CD4-positive, alpha-beta T cell (primary cell): Measurements from ENCODE around the gene NCKAP5. TPM values are rescaled to one million over a fixed set of nuclear protein-coding genes. Genes with fewer than 3 reads are reported as not detected.

Experiments used
- ATAC-seq: fragments of 200-7000 bp; cut with Tn5 transposase; one replicate; pipeline ENCODE4 v1.10.0; 2022; ENCODE audit warnings: mild to moderate bottlenecking; ENCODE audit not compliant: poor library complexity
- CTCF ChIA-PET: fragments of 350-600 bp; sonication (Branson Sonifier 250); formaldehyde crosslinking; loops from one replicate; lab custom pipeline; 2021; ENCODE audit warnings: antibody characterized with exemption, inconsistent platforms; lab: Charles Lee
- POLR2A ChIA-PET: fragments of 350-600 bp; sonication (Branson Sonifier 250); formaldehyde crosslinking; loops from one replicate; lab custom pipeline; 2021; ENCODE audit warnings: antibody characterized with exemption, inconsistent platforms; lab: Charles Lee
- DNase-seq, 14 experiments: peaks; one replicate each; pipeline ENCODE4 v3.0.0-alpha.2; 2013 to 2020; ENCODE audit warnings: mixed read lengths in 2 of 14
- H3K27ac ChIP-seq, 2 donors: one replicate each; pipeline versions ENCODE4 v1.5.1 to v1.7.0; 2013; ENCODE audit warnings: low read length in 2 of 2, low read depth in 1 of 2, mild to moderate bottlenecking in 1 of 2
- H3K27me3 ChIP-seq, 2 experiments: 1 replicate in 1 of 2; 2 replicates in 1 of 2; pipeline versions ENCODE4 v1.6.1 to v1.7.0; 2013; ENCODE audit warnings: low read length in 2 of 2, control low read depth in 1 of 2, mild to moderate bottlenecking in 1 of 2, moderate library complexity in 1 of 2; ENCODE audit not compliant: insufficient read depth in 2 of 2, control insufficient read depth in 1 of 2
- H3K36me3 ChIP-seq: one replicate; pipeline ENCODE4 v1.6.1; 2013; ENCODE audit warnings: low read length, control low read depth; ENCODE audit not compliant: insufficient read depth
- H3K4me1 ChIP-seq: one replicate; pipeline ENCODE4 v1.6.1; 2013; ENCODE audit warnings: low read length, control low read depth; ENCODE audit not compliant: insufficient read depth
- H3K4me3 ChIP-seq: one replicate; pipeline ENCODE4 v1.5.1; 2013; ENCODE audit warnings: mild to moderate bottlenecking, low read length, moderate library complexity
- H3K9me3 ChIP-seq, 2 experiments: 1 replicate in 1 of 2; 2 replicates in 1 of 2; pipeline versions ENCODE4 v1.6.1 to v1.7.0; 2013; ENCODE audit warnings: low read length in 2 of 2, mild to moderate bottlenecking in 2 of 2, control low read depth in 1 of 2, moderate library complexity in 1 of 2; ENCODE audit not compliant: control insufficient read depth in 1 of 2, insufficient read depth in 1 of 2
- H3K27ac Mint-ChIP-seq: one replicate; pipeline ENCODE4 v1.8.0; 2020; ENCODE audit warnings: mixed read lengths
- H3K27me3 Mint-ChIP-seq: one replicate; pipeline ENCODE4 v1.8.0; 2021; ENCODE audit warnings: mixed read lengths
- H3K36me3 Mint-ChIP-seq: one replicate; pipeline ENCODE4 v1.8.0; 2021; ENCODE audit warnings: low read depth, mixed read lengths
- H3K4me1 Mint-ChIP-seq: one replicate; pipeline ENCODE4 v1.8.0; 2021; ENCODE audit warnings: low read depth, mixed read lengths
- H3K4me3 Mint-ChIP-seq: one replicate; pipeline ENCODE4 v1.8.0; 2020; ENCODE audit warnings: mild to moderate bottlenecking, mixed read lengths
- H3K9me3 Mint-ChIP-seq: one replicate; pipeline ENCODE4 v1.8.0; 2020; ENCODE audit warnings: mixed read lengths
- CTCF ChIP-seq: fragments of 200-600 bp; IDR thresholded peaks from one replicate; pipeline ENCODE4 v1.8.0; 2022; ENCODE audit warnings: antibody characterized with exemption, mild to moderate bottlenecking
- intact Hi-C, 2 experiments: fragments of 100-400 bp; cut with DNase I in 1 of 2; cut with micrococcal nuclease in 1 of 2; formaldehyde crosslinking; loops; one replicate each; pipeline versions ENCODE4 v1.15.1 to v1.9.0; 2023 to 2025; cut with DNase I, micrococcal nuclease
- total RNA-seq, 174 experiments: library from RNA in 2 of 174; stranded (reverse) in 2 of 174; gene quantifications; one replicate each; pipeline ENCODE4 v1.2.3 and lab custom pipeline; 2021 to 2026

Gene NCKAP5
- total RNA-seq, 2 experiments from 2014 or later: not detected

GRCh38 chr2:133515271-133515670 lies 53.0 kb downstream of the NCKAP5 start:
- CTCF ChIA-PET: no interaction called here
- no peak for ATAC-seq

GRCh38 chr2:133513893-133514292 lies 54.4 kb downstream of the NCKAP5 start:
- CTCF ChIA-PET: no interaction called here

More at GRCh38 chr2:133515271-133515670, 53.0 kb downstream of the NCKAP5 start:
- no peak overlapping the region for H3K4me3 ChIP-seq
- H3K36me3 ChIP-seq: no peaks in the 10 kb centered on the region
- no peak overlapping the region for H3K27ac ChIP-seq
- no peaks in the 10 kb centered on the region for H3K27me3 Mint-ChIP-seq
- H3K4me3 Mint-ChIP-seq: no peak overlapping the region
- H3K4me1 ChIP-seq: no peaks in the 10 kb centered on the region
- H3K27ac Mint-ChIP-seq: no peak overlapping the region
- no peaks in the 10 kb centered on the region for H3K9me3 Mint-ChIP-seq
- DNase-seq: no peak
- POLR2A ChIA-PET: no interaction called here
- intact Hi-C loops: no loop called here
- H3K36me3 Mint-ChIP-seq: no peaks in the 10 kb centered on the region
- H3K9me3 ChIP-seq: peaks cover 0 to 8% of the 10 kb centered on the region in 2 experiments
- H3K4me1 Mint-ChIP-seq: no peaks in the 10 kb centered on the region
- H3K27me3 ChIP-seq: no peaks in the 10 kb centered on the region
- TF ChIP-seq CTCF: no peak

GRCh38 chr2:133512121-133512520 lies 56.1 kb downstream of the NCKAP5 start:
- POLR2A ChIA-PET: no interaction called here
- no peak for TF ChIP-seq CTCF
- Histone ChIP-seq H3K4me3 (no peak overlapping the region), H3K36me3 (no peaks in the 10 kb centered on the region), H3K4me1 (no peaks in the 10 kb centered on the region), H3K27me3 (no peaks in the 10 kb centered on the region), H3K27ac (no peak overlapping the region), H3K9me3 (peaks cover 0 to 6% of the 10 kb centered on the region in 2 experiments)
- H3K27me3 Mint-ChIP-seq: no peaks in the 10 kb centered on the region
- H3K9me3 Mint-ChIP-seq: peaks cover 3% of the 10 kb centered on the region
- CTCF ChIA-PET: interaction anchor here (1.1 kb wide), 1 partner anchor 17 kb away, joined by 3 read pairs; no protein-coding TSS in a partner anchor
- intact Hi-C loops: no loop called here
- H3K27ac Mint-ChIP-seq: no peak overlapping the region
- H3K4me3 Mint-ChIP-seq: no peak overlapping the region
- H3K36me3 Mint-ChIP-seq: no peaks in the 10 kb centered on the region
- H3K4me1 Mint-ChIP-seq: no peaks in the 10 kb centered on the region
- no peak for DNase-seq
- no peak for ATAC-seq

More at GRCh38 chr2:133513893-133514292, 54.4 kb downstream of the NCKAP5 start:
- peaks cover 3% of the 10 kb centered on the region for H3K9me3 Mint-ChIP-seq
- H3K4me1 Mint-ChIP-seq: no peaks in the 10 kb centered on the region
- Histone ChIP-seq H3K4me1 (no peaks in the 10 kb centered on the region), H3K9me3 (peaks cover 0 to 6% of the 10 kb centered on the region in 2 experiments), H3K27ac (no peak overlapping the region), H3K27me3 (no peaks in the 10 kb centered on the region), H3K36me3 (no peaks in the 10 kb centered on the region), H3K4me3 (no peak overlapping the region)
- TF ChIP-seq CTCF: no peak
- no peak overlapping the region for H3K4me3 Mint-ChIP-seq
- intact Hi-C loops: no loop called here
- H3K27me3 Mint-ChIP-seq: no peaks in the 10 kb centered on the region
- POLR2A ChIA-PET: no interaction called here
- no peaks in the 10 kb centered on the region for H3K36me3 Mint-ChIP-seq
- no peak for DNase-seq
- ATAC-seq: no peak
- no peak overlapping the region for H3K27ac Mint-ChIP-seq
